M059J (cell line): Measurements from ENCODE around the gene CCDC90B. TPM values are rescaled to one million over a fixed set of nuclear protein-coding genes. Genes with fewer than 3 reads are reported as not detected.
"Not testable (repeated sequence)": the region's sequence is repeated elsewhere in the genome, so short reads cannot be mapped to it uniquely, and the experiment has no call there.

Source experiments
- DNase-seq: peaks from one replicate; pipeline ENCODE4 v3.0.0-alpha.2; 2012; ENCODE audit warnings: low read depth
- total RNA-seq: library from RNA; depleted of rRNA; stranded (reverse); fragments of >200 nt; shearing (Covaris generic); gene quantifications from 2 replicates; pipeline ENCODE4 v1.2.3, GENCODE V29; 2014; rRNA removed

The CCDC90B gene, protein sequence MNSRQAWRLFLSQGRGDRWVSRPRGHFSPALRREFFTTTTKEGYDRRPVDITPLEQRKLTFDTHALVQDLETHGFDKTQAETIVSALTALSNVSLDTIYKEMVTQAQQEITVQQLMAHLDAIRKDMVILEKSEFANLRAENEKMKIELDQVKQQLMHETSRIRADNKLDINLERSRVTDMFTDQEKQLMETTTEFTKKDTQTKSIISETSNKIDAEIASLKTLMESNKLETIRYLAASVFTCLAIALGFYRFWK
- 57.5 and 71.1 TPM in 2 replicates for total RNA-seq

- peak; percentile 98 for DNase-seq
Observed at GRCh38 chr11:83285771-83286528, at the start of gene CCDC90B. TSS of gene CCDC90B (minus strand) at chr11:83286367. CDS start at chr11:83285972, 395 bp downstream.

DNA sequence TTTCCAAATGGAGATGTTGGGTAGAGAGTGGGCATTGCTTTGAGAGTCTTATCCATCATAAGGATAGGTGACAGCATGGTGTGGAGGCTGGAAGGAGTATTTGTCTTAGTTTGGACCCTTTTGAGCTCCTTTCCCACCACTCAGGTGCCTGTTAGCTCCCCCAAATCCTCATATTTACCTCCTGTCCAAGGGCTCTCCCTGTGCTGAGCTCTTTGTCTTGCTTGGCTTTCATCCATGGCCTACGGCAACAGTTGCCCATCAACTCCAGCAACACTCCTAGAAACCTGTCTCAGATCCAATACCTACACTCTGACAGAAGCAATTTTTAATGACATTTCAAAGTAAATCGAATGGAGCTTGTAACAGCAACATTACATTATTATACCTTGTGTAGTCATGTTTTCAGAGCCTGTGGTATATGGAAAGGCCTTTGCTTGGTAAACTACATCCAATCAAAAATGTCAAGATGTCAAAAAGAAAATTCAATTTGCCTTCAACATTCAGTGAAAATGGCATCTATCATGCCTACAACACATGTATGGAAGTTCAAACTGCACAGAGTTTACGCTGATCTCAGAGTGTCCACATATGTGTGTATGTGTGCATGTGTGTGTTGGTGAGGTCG, 49.4 kb upstream of the CCDC90B start:
- DNase-seq: no peak

GRCh38 chr11:83330303-83330702, 44.1 kb upstream of the CCDC90B start:
- no peak for DNase-seq

GRCh38 chr11:83326326-83326725, 40.2 kb upstream of the CCDC90B start:
- no peak for DNase-seq

DNA sequence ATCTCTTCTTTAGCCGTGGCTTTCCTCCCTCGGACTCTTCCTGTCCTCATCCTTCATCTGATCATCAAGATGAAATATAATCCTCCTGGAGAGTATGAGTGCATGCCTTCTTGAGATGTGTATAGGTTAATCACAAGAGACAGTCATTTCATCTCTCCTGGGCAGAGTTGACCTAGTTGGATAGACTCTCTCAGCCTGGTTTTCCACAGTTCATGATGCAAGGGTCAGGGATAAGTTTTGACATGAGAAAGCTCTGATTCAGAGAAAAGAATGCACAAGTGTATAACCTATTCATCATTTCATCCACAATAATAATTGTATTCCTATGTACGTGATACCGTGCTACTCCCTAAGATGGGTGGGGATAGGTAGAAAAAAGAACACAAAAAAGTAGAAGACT, 33.2 kb upstream of the CCDC90B start:
- no peak for DNase-seq

GRCh38 chr11:83318931-83319330, 32.8 kb upstream of the CCDC90B start:
- DNase-seq: no peak

DNA sequence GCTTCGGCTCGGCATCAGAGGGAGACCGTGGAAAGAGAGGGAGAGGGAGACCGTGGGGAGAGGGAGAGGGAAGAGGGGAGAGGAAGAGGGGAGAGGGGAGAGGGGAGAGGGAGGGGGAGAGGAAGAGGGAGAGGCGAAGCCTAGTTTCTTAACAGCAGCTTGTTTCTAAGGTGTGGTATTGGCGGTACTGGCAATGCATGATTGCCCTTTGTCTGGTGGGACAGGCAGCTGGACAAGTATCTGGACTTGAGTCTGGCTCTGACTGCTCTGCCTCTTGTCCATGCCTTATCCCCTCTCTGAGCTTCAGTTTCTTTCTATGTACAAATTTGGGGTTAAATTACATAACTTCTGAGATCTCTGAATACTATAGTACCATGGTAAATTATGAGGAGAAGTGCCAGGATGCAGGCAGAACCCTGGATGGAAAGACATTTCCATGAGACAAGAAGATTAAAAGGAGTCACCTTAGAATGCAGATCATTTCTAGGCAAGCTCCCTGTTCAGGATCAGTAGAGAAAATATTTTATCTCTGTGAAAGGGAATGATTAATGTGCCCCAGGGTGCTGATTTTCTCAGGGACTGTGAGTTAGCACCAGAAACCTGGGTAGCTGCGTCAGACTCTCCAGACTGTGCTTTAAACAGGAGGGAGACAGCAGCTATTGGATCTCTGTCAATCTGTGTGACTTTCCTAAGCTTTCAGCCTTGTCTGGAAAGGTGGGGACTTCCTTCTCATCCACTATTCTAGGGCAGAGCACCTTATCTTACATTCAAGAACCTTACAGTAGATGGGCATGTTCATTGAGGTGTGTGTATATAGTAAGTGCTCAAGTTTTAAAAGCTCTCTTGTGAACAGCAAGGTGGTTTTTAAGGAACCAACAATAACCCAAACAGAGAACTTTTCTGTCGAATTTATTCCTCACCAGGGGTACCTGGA, 31.9 kb upstream of the CCDC90B start:
- no peak for DNase-seq

- not testable (repeated sequence) for DNase-seq
Observed at GRCh38 chr11:83316897-83317268, 30.7 kb upstream of the CCDC90B start.

- not testable (repeated sequence) for DNase-seq
Observed at GRCh38 chr11:83316143-83316896, 30.2 kb upstream of the CCDC90B start.

GRCh38 chr11:83312430-83312829, 26.3 kb upstream of the CCDC90B start:
- no peak for DNase-seq

- no peak for DNase-seq
Observed at GRCh38 chr11:83311701-83312100, 25.5 kb upstream of the CCDC90B start.

DNA sequence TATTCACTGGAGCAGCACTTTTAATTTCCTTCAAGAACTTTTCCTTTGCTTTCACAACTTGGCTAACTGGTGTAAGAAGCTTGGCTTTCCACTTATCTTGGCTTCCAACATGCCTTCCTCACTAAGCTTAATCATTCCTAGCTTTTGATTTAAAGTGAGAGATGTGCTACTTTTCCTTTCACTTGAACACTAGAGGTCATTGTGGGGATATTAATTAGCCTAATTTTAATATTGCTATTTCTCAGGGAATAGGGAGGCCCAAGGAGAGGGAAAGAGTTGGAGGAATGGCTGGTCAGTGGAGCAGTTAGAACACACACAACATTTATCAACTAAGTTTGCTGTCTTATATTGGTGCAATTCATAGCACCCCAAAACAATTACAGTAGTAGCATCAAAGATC, 24.6 kb upstream of the CCDC90B start:
- DNase-seq: no peak

- not testable (repeated sequence) for DNase-seq
Observed at GRCh38 chr11:83308536-83308935, 22.4 kb upstream of the CCDC90B start.

DNA sequence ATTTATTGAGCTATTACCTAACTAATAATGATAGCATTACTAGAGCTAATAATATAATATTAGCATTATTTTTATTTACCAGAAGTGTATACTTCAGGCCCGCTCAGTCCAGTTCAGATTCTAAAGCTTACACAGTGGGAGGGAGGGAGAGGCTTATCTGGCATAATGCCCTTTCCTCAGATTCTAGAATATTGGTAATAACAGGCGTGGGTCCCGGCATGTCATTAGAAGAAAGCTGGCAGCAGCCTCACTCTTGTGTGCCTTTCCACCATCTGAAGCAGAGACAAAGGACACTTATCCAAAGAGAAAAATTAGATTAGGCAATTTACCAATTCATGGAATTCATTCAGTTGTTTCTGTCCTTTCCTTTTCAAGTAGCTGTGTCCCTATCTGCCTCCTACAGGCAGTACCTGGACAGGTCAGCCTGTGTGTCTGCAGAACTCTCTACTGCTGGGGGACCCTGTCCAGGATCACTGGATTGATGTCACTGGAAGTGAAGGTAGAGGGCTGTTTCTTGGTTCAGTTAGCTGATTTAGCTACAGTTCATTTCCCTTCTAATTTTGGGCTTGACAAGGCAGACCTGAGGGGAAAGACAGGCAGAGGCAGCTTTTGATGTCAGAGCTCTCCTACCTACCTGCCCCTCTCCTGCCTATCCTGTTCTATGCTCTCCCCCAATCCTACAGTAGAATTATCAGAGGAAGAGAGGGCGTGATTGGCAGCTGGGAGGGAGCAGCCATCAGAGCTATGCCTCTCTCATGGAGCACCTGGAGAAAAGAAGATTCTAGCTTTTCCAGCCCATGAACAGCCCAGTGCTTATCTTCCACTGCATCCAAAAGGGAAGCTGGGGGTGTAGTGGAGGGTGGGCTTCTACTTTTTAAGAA, 20.3 kb upstream of the CCDC90B start:
- no peak for DNase-seq

- no peak for DNase-seq
Observed at GRCh38 chr11:83303316-83303715, 17.1 kb upstream of the CCDC90B start.

- no peak for DNase-seq
Observed at GRCh38 chr11:83302151-83302550, 16.0 kb upstream of the CCDC90B start.

GRCh38 chr11:83299681-83300080, 13.5 kb upstream of the CCDC90B start:
- no peak for DNase-seq

- DNase-seq: no peak
Observed at GRCh38 chr11:83294208-83294607, 8.0 kb upstream of the CCDC90B start.

DNA sequence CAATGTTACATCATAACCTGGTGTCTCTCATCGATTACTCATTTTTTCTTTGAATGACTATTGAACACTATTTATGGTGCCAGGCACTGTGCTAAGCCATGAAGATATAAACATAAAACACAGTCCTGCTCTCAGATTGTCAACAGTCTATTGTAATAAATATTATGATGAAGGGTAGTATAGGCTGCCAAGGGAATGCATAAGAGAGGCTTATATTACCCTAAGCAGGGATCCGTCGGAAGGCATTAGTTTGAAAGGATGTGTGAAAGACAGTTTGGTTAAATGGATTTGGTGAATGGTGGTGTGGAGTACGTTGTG, 7.2 kb upstream of the CCDC90B start:
- DNase-seq: no peak
